HEK293 (cell line): Measurements from ENCODE around the gene DDIT3.

ENCODE experiments used
- CTCF ChIA-PET: fragments of 350-600 bp; formaldehyde crosslinking; extraction: SDS; loops from one replicate; lab custom pipeline; 2021; ENCODE audit warnings: antibody characterized with exemption; lab: Yijun Ruan, JAX
- POLR2A ChIA-PET: fragments of 300-600 bp; formaldehyde crosslinking; extraction: SDS; loops from one replicate; lab custom pipeline; 2020; ENCODE audit warnings: antibody characterized with exemption, inconsistent platforms; lab: Yijun Ruan, JAX
- H3K27ac ChIP-seq: fragments of 200-500 bp; sonication (Bioruptor generic); 2 replicates; pipeline ENCODE4 v1.5.1; 2014; ENCODE audit warnings: low read depth, low read length, control low read depth, inconsistent platforms; ENCODE audit errors: extremely low read depth
- H3K36me3 ChIP-seq, 2 experiments: fragments of 200-500 bp in 1 of 2; sonication (Bioruptor generic) in 1 of 2; 1 replicate in 1 of 2; 2 replicates in 1 of 2; pipeline ENCODE4 v1.5.1; 2014 to 2017; ENCODE audit warnings: inconsistent platforms in 2 of 2, low read length in 2 of 2; ENCODE audit not compliant: control insufficient read depth in 2 of 2, insufficient read depth in 1 of 2
- H3K4me1 ChIP-seq: fragments of 200-500 bp; sonication (Bioruptor generic); 2 replicates; pipeline ENCODE4 v1.5.1; 2014; ENCODE audit warnings: mild to moderate bottlenecking, low read length, inconsistent platforms; ENCODE audit not compliant: control insufficient read depth, insufficient read depth
- H3K4me3 ChIP-seq: 2 replicates; pipeline ENCODE4 v1.5.1; 2011; ENCODE audit warnings: low read depth, mild to moderate bottlenecking, control low read depth, low read length, moderate library complexity
- H3K9me3 ChIP-seq: fragments of 200-500 bp; sonication (Bioruptor generic); 2 replicates; pipeline ENCODE4 v1.5.1; 2014; ENCODE audit warnings: low read depth, low read length, inconsistent platforms; ENCODE audit not compliant: control insufficient read depth, insufficient read depth
- BCL11B ChIP-seq: fragments of 450-650 bp; formaldehyde crosslinking; IDR thresholded peaks from 2 replicates; pipeline ENCODE4 v1.5.1; 2016; ENCODE audit warnings: low read depth, missing biosample characterization, missing genetic modification characterization
- EGR2 ChIP-seq: fragments of 450-650 bp; formaldehyde crosslinking; IDR thresholded peaks from 2 replicates; pipeline ENCODE4 v1.5.1; 2016; ENCODE audit warnings: low read depth, missing biosample characterization, missing genetic modification characterization
- GLI2 ChIP-seq: fragments of 450-650 bp; formaldehyde crosslinking; IDR thresholded peaks from 2 replicates; pipeline ENCODE4; 2017; ENCODE audit warnings: missing biosample characterization, missing genetic modification characterization, low read depth, borderline replicate concordance
- GLIS1 ChIP-seq: fragments of 450-650 bp; formaldehyde crosslinking; IDR thresholded peaks from 2 replicates; pipeline ENCODE4 v1.5.1; 2016; ENCODE audit warnings: missing biosample characterization, missing genetic modification characterization
- HOXA7 ChIP-seq: sonication (generic); formaldehyde crosslinking; IDR thresholded peaks from 2 replicates; pipeline ENCODE4 v1.8.1; 2022; ENCODE audit warnings: missing genetic modification reagents, borderline replicate concordance
- ZFHX2 ChIP-seq: fragments of 450-650 bp; formaldehyde crosslinking; conservative IDR thresholded peaks from 2 replicates; pipeline ENCODE4 v1.5.1; 2016; ENCODE audit warnings: missing biosample characterization, missing genetic modification characterization
- ZFP69B ChIP-seq: fragments of 450-650 bp; formaldehyde crosslinking; IDR thresholded peaks from 2 replicates; pipeline ENCODE4 v1.5.1; 2016; ENCODE audit warnings: missing biosample characterization, missing genetic modification characterization
- ZNF138 ChIP-seq: fragments of 450-650 bp; formaldehyde crosslinking; IDR thresholded peaks from 2 replicates; pipeline ENCODE4 v1.5.1; 2016; ENCODE audit warnings: missing biosample characterization, missing genetic modification characterization, borderline replicate concordance
- ZNF16 ChIP-seq: fragments of 450-650 bp; formaldehyde crosslinking; IDR thresholded peaks from 2 replicates; pipeline ENCODE4 v1.5.1; 2016; ENCODE audit warnings: low read depth, missing biosample characterization, missing genetic modification characterization
- ZNF302 ChIP-seq: fragments of 450-650 bp; formaldehyde crosslinking; IDR thresholded peaks from 2 replicates; pipeline ENCODE4 v1.5.1; 2016; ENCODE audit warnings: missing biosample characterization, missing genetic modification characterization, low read depth
- ZNF366 ChIP-seq: fragments of 450-650 bp; formaldehyde crosslinking; conservative IDR thresholded peaks from 2 replicates; pipeline ENCODE4 v1.5.1; 2016; ENCODE audit warnings: missing biosample characterization, missing genetic modification characterization
- ZNF514 ChIP-seq: fragments of 450-650 bp; formaldehyde crosslinking; IDR thresholded peaks from 2 replicates; pipeline ENCODE4 v1.5.1; 2016; ENCODE audit warnings: missing biosample characterization, missing genetic modification characterization
- ZNF558 ChIP-seq: fragments of 450-650 bp; formaldehyde crosslinking; IDR thresholded peaks from 2 replicates; pipeline ENCODE4 v1.5.1; 2016; ENCODE audit warnings: missing biosample characterization, missing genetic modification characterization
- ZNF600 ChIP-seq: fragments of 450-650 bp; formaldehyde crosslinking; IDR thresholded peaks from 2 replicates; pipeline ENCODE4 v1.5.1; 2016; ENCODE audit warnings: missing biosample characterization, missing genetic modification characterization
- ZNF701 ChIP-seq: fragments of 450-650 bp; formaldehyde crosslinking; IDR thresholded peaks from 2 replicates; pipeline ENCODE4 v1.5.1; 2016; ENCODE audit warnings: missing biosample characterization, missing genetic modification characterization
- ZNF768 ChIP-seq: fragments of 450-650 bp; formaldehyde crosslinking; IDR thresholded peaks from 2 replicates; pipeline ENCODE4 v1.5.1; 2018; ENCODE audit warnings: missing biosample characterization, mild to moderate bottlenecking, missing genetic modification characterization
- TF ChIP-seq, protein P1 (sequence below): fragments of 450-650 bp; formaldehyde crosslinking; IDR thresholded peaks from 2 replicates; pipeline ENCODE4 v1.5.1; 2017; ENCODE audit warnings: missing biosample characterization, missing genetic modification characterization
- TF ChIP-seq, protein P2 (sequence below): fragments of 450-650 bp; formaldehyde crosslinking; IDR thresholded peaks from 2 replicates; pipeline ENCODE4 v1.5.1; 2017; ENCODE audit warnings: missing biosample characterization, missing genetic modification characterization
- TF ChIP-seq, protein P3 (sequence below): fragments of 450-650 bp; formaldehyde crosslinking; IDR thresholded peaks from 2 replicates; pipeline ENCODE4 v1.5.1; 2016; ENCODE audit warnings: missing biosample characterization, missing genetic modification characterization
- TF ChIP-seq, protein P4 (sequence below): fragments of 450-650 bp; formaldehyde crosslinking; IDR thresholded peaks from 2 replicates; pipeline ENCODE4 v1.5.1; 2016; ENCODE audit warnings: missing biosample characterization, missing genetic modification characterization
- TF ChIP-seq, protein P5 (sequence below): fragments of 450-650 bp; formaldehyde crosslinking; IDR thresholded peaks from 2 replicates; pipeline ENCODE4 v1.5.1; 2016; ENCODE audit warnings: missing biosample characterization, missing genetic modification characterization, low read depth

The DDIT3 gene

DNA sequence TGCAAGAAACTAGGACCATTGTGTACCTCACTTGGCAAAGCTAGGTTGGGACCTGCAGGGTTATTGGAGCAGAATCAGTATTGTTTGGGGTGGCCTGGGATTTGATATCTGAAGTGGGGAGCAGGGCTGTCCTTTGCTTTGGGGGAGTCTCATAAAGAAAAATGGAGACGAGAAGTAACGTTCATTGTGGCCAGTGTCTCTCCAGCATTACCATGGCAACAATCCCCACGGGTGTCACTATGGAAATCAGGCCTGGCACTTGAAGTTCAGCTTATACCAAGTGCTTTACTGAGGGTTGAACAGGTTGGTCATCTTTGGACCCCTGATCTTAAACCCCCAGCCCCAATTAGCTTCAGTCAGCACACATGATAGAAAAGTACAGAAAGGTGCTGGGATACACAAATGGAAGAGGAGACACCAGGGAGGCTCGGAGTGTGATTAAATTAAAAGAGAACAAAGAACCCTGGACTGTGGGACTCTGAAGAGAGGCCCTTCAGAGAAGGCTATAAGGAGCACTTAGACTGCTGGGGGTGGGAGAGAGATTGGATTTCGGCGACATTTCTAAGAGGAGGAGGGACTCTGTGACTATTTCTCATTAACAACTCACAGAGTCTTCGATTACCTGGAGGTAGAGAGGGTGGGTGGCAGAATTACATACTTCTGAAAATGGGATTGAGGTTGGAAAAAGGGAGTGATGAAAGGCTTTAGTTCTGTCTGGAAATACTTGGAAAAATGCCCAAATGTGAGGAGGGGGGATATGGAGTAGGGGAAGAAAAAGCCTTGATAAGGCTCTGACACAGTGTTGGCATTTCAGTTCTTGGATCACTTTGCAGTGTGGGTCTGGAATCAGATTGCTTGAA, 33.3 kb upstream of the DDIT3 start (continued):
- TF ChIP-seq, protein P1, sequence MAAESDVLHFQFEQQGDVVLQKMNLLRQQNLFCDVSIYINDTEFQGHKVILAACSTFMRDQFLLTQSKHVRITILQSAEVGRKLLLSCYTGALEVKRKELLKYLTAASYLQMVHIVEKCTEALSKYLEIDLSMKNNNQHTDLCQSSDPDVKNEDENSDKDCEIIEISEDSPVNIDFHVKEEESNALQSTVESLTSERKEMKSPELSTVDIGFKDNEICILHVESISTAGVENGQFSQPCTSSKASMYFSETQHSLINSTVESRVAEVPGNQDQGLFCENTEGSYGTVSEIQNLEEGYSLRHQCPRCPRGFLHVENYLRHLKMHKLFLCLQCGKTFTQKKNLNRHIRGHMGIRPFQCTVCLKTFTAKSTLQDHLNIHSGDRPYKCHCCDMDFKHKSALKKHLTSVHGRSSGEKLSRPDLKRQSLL = no peak
- TF ChIP-seq, protein P2, sequence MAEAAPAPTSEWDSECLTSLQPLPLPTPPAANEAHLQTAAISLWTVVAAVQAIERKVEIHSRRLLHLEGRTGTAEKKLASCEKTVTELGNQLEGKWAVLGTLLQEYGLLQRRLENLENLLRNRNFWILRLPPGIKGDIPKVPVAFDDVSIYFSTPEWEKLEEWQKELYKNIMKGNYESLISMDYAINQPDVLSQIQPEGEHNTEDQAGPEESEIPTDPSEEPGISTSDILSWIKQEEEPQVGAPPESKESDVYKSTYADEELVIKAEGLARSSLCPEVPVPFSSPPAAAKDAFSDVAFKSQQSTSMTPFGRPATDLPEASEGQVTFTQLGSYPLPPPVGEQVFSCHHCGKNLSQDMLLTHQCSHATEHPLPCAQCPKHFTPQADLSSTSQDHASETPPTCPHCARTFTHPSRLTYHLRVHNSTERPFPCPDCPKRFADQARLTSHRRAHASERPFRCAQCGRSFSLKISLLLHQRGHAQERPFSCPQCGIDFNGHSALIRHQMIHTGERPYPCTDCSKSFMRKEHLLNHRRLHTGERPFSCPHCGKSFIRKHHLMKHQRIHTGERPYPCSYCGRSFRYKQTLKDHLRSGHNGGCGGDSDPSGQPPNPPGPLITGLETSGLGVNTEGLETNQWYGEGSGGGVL = peak; percentile 67
- peak; percentile 84 for TF ChIP-seq ZFHX2 (tag by site-specific recombination)
- 0 out of 2 replicates have a peak, but pooled peaks have one; percentile 15 for TF ChIP-seq ZNF600
- TF ChIP-seq ZNF558 (tag by site-specific recombination) = peak; percentile 44; the same call in 1 of the 2 replicates
- TF ChIP-seq, protein P3, sequence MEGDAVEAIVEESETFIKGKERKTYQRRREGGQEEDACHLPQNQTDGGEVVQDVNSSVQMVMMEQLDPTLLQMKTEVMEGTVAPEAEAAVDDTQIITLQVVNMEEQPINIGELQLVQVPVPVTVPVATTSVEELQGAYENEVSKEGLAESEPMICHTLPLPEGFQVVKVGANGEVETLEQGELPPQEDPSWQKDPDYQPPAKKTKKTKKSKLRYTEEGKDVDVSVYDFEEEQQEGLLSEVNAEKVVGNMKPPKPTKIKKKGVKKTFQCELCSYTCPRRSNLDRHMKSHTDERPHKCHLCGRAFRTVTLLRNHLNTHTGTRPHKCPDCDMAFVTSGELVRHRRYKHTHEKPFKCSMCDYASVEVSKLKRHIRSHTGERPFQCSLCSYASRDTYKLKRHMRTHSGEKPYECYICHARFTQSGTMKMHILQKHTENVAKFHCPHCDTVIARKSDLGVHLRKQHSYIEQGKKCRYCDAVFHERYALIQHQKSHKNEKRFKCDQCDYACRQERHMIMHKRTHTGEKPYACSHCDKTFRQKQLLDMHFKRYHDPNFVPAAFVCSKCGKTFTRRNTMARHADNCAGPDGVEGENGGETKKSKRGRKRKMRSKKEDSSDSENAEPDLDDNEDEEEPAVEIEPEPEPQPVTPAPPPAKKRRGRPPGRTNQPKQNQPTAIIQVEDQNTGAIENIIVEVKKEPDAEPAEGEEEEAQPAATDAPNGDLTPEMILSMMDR (tag by site-specific recombination) = no peak
- no peak for TF ChIP-seq GLI2 (tag by site-specific recombination)

DNA sequence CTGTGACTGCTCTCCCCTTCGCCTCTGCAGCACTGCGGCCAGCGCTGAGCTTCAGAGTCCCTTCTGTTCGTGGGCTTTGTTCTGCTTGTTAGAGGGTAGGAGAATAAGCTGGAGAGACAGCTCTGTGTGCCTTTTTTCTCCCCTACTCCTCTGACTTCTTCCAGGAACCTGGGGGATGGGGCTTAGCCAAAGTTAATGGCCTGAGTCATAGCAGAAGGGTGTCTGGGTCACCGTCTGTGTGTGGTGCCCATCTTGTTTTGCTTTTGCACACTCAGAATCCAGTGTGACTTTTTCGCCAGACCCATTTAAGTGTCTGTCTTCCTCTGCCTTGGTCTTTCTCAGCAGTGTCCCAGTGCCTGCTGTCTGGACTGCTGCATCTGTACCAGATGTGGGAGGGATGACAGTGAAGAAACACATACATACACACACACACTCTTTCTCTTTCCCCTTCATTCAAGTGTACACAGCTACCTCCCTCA, 32.6 kb upstream of the DDIT3 start:
- TF ChIP-seq GLIS1 (tag by site-specific recombination) = peak; percentile 34
- TF ChIP-seq, protein P2 = peak; percentile 14; the same call in 1 of the 2 replicates
- no peak for TF ChIP-seq ZNF16 (tag by site-specific recombination)
- TF ChIP-seq ZFHX2 (tag by site-specific recombination) = 0 out of 2 replicates have a peak, but pooled peaks have one; percentile 9
- TF ChIP-seq ZNF514 (tag by site-specific recombination) = no peak
- TF ChIP-seq ZNF366 (tag by site-specific recombination) = 0 out of 2 replicates have a peak, but pooled peaks have one; percentile 12
- no peak for TF ChIP-seq ZFP69B (tag by site-specific recombination)
- TF ChIP-seq ZNF138 = no peak
- peak; percentile 29; the same call in 1 of the 2 replicates for TF ChIP-seq EGR2 (tag by site-specific recombination)
- H3K4me3 ChIP-seq = no peak overlapping the region
- H3K9me3 ChIP-seq = no peaks in the 10 kb centered on the region
- CTCF ChIA-PET = interaction anchor here (1.2 to 2.2 kb wide), 3 partner anchors 31 to 173 kb away, joined by 4 to 11 read pairs (median 7); no protein-coding TSS in a partner anchor
- POLR2A ChIA-PET = interaction anchor here (0.9 kb wide), 1 partner anchor 32 kb away, joined by 4 read pairs; no protein-coding TSS in a partner anchor
- H3K36me3 ChIP-seq = no peaks in the 10 kb centered on the region
- no peak overlapping the region for H3K27ac ChIP-seq
- peaks cover 2% of the 10 kb centered on the region; the same call in 1 of the 2 replicates for H3K4me1 ChIP-seq

DNA sequence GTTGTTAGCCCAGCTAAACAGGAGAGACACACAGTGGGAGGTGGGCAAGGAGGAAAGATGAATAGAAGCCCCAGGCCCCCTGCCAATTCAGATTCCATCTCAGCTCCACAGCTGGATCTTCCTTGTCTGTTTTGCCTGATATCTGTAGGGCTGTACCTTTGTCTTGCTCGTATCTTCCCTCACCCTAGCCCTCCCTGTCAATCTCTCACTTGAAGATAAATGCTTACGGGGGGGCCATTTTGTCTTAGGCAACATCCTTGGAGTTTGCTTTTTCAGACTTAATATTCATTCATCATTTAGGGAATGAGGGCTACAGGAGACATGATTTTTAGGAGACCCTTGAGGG, 32.0 kb upstream of the DDIT3 start:
- H3K9me3 ChIP-seq = no peaks in the 10 kb centered on the region
- H3K27ac ChIP-seq = no peak overlapping the region
- no peaks in the 10 kb centered on the region for H3K36me3 ChIP-seq
- TF ChIP-seq HOXA7 = no peak
- no peak for TF ChIP-seq ZNF768 (tag by site-specific recombination)
- TF ChIP-seq BCL11B (tag by site-specific recombination) = no peak
- no peak for TF ChIP-seq ZNF701 (tag by site-specific recombination)
- TF ChIP-seq, protein P4, sequence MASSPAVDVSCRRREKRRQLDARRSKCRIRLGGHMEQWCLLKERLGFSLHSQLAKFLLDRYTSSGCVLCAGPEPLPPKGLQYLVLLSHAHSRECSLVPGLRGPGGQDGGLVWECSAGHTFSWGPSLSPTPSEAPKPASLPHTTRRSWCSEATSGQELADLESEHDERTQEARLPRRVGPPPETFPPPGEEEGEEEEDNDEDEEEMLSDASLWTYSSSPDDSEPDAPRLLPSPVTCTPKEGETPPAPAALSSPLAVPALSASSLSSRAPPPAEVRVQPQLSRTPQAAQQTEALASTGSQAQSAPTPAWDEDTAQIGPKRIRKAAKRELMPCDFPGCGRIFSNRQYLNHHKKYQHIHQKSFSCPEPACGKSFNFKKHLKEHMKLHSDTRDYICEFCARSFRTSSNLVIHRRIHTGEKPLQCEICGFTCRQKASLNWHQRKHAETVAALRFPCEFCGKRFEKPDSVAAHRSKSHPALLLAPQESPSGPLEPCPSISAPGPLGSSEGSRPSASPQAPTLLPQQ (tag by site-specific recombination) = no peak
- TF ChIP-seq ZNF302 (tag by site-specific recombination) = no peak
- TF ChIP-seq, protein P5, sequence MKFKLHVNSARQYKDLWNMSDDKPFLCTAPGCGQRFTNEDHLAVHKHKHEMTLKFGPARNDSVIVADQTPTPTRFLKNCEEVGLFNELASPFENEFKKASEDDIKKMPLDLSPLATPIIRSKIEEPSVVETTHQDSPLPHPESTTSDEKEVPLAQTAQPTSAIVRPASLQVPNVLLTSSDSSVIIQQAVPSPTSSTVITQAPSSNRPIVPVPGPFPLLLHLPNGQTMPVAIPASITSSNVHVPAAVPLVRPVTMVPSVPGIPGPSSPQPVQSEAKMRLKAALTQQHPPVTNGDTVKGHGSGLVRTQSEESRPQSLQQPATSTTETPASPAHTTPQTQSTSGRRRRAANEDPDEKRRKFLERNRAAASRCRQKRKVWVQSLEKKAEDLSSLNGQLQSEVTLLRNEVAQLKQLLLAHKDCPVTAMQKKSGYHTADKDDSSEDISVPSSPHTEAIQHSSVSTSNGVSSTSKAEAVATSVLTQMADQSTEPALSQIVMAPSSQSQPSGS = no peak
- ChIA-PET CTCF (interaction anchor here (0.7 to 2.2 kb wide), 4 partner anchors 20 to 174 kb away, joined by 3 to 11 read pairs (median 6); no protein-coding TSS in a partner anchor), POLR2A (interaction anchor here (0.9 kb wide), 1 partner anchor 33 kb away, joined by 4 read pairs; no protein-coding TSS in a partner anchor)
- H3K4me3 ChIP-seq = no peak overlapping the region
- peaks cover 2% of the 10 kb centered on the region; the same call in 1 of the 2 replicates for H3K4me1 ChIP-seq
